ENCODE data around the gene KLHL3.

DNA sequence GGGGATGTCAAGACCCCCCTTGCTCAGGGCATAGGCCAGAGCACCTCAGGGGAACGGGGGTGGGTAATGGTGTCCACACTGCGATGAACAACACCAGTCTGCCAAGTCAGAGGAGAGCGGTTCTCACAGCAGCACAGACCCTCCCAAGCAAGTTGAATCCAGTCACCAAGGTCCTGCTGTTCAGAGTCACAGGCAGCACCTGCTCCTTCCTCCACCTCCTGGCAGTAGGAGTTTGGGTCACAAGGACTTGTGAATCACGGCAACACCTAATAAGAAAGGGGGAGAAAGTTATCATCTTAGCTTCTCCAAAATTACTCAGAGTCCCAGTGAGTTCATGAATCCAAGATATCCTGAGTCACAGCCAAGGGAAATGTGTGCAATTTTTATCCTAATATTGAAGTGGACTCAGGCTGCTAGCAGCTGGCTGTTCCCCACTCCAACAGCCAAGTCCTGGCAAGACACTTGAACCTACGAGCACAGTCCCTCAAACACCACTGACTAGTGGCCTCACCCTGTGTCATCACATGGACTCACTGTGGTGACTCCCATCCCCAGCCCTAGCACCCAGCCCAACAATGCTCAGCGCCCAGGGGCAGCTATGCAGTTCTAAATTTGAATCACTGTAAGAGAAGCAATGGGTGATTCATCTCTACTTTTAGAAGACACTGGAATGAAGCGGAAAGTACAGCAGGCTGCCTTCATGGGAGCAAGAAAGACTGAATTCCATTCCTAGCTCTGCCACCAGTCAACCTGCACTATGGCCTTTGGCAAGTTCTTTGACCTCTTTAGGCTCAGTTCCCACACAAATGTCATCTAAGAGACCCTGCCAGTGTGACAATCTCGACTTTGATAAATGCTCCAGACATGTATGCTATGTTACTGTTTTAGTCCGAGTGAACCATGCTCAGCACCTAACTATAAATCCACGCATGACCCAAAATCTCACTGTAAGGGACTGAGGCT lies 113.7 kb downstream of the KLHL3 start:
- TF ChIP-seq, protein P1, sequence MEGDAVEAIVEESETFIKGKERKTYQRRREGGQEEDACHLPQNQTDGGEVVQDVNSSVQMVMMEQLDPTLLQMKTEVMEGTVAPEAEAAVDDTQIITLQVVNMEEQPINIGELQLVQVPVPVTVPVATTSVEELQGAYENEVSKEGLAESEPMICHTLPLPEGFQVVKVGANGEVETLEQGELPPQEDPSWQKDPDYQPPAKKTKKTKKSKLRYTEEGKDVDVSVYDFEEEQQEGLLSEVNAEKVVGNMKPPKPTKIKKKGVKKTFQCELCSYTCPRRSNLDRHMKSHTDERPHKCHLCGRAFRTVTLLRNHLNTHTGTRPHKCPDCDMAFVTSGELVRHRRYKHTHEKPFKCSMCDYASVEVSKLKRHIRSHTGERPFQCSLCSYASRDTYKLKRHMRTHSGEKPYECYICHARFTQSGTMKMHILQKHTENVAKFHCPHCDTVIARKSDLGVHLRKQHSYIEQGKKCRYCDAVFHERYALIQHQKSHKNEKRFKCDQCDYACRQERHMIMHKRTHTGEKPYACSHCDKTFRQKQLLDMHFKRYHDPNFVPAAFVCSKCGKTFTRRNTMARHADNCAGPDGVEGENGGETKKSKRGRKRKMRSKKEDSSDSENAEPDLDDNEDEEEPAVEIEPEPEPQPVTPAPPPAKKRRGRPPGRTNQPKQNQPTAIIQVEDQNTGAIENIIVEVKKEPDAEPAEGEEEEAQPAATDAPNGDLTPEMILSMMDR (IDR thresholded peaks at IDR 0.05), result no peak
- TF ChIP-seq POLR2A (IDR thresholded peaks at IDR 0.05), result no peak

Data from esophagus squamous epithelium (tissue), 4 donors.